ENCODE data around the gene TOMT.

DNA sequence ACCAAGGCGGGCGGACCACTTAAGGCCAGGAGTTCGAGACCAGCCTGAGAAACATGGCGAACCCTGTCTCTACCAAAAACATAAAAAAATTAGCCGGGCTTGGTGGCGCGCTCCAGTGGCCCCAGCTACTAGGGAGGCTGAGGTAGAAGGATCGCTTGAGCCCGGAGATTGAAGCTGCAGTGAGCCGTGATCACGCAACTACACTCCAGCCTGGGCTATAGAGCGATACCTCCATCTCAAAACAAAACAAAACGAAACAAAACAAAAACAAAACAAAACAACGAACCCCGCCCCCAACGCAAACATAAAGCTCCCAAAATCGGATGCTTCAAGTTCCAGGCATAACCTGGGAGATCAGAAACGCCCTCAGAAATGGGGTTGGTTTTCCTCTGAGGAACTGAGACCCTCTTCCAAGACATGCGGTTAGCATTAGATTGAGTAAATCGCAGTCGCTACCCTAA, 24.5 kb upstream of the TOMT start:
- TF ChIP-seq CTCF (IDR thresholded peaks at IDR 0.05 in 2 of 3, conservative IDR thresholded peaks at IDR 0.05 in 1 of 3; ENCODE audit: borderline replicate concordance in 1 of 3, insufficient read depth in 1 of 3, low read depth in 2 of 3, low read length in 2 of 3) (no peak), CEBPB (IDR thresholded peaks at IDR 0.05; ENCODE audit: low read depth) (no peak), YY1 (IDR thresholded peaks at IDR 0.05; ENCODE audit: extremely low read depth, insufficient replicate concordance, low read depth, low read length) (no peak), POLR2AphosphoS5 (IDR thresholded peaks at IDR 0.05; ENCODE audit: low read depth, low read length) (no peak), EZH2 (IDR thresholded peaks at IDR 0.05) (no peak), SIN3A (IDR thresholded peaks at IDR 0.05; ENCODE audit: low read depth) (no peak), RAD21 (IDR thresholded peaks at IDR 0.05; ENCODE audit: low read depth) (no peak)

Measured in HCT116 (cell line).